OCI-LY7 (cell line): ENCODE data around the gene SERINC2. TPM values are rescaled to one million over a fixed set of nuclear protein-coding genes. Genes with fewer than 3 reads are reported as not detected.

Experiments used
- BruUV-seq: library from RNA; stranded (reverse); fragments of 400-500 nt; replicated peaks from 2 replicates; lab custom pipeline; 2021; lab: Mats Ljungman, UMichigan
- CTCF ChIA-PET: fragments of 300-600 bp; sonication (Branson Sonifier 250); formaldehyde crosslinking; loops from one replicate; lab custom pipeline; 2022; ENCODE audit warnings: antibody characterized with exemption; ENCODE audit not compliant: unreplicated experiment; lab: Charles Lee
- POLR2A ChIA-PET: fragments of 300-600 bp; sonication (Branson Sonifier 250); formaldehyde crosslinking; loops from one replicate; lab custom pipeline; 2022; ENCODE audit warnings: antibody characterized with exemption; lab: Charles Lee
- DNase-seq: peaks from one replicate; pipeline ENCODE4 v3.0.0-alpha.2; 2015; ENCODE audit warnings: low spot score
- H2AFZ ChIP-seq: fragments of 200-600 bp; sonication (generic), shearing (Covaris generic); 2 replicates; pipeline ENCODE4 v1.6.1; 2014; ENCODE audit warnings: mild to moderate bottlenecking, antibody characterized with exemption, low read length, moderate library complexity
- H3K27ac ChIP-seq: fragments of 200-600 bp; sonication (generic); 2 replicates; pipeline ENCODE4 v1.5.1; 2014; ENCODE audit warnings: mixed run types, low read depth, mild to moderate bottlenecking, moderate library complexity, low read length, inconsistent platforms; ENCODE audit not compliant: poor library complexity, severe bottlenecking
- H3K36me3 ChIP-seq: fragments of 200-600 bp; sonication (generic); 2 replicates; pipeline ENCODE4 v1.6.1; 2014; ENCODE audit warnings: mild to moderate bottlenecking, antibody characterized with exemption, low read length, moderate library complexity, mixed read lengths; ENCODE audit not compliant: insufficient read depth
- H3K4me1 ChIP-seq: fragments of 200-600 bp; sonication (generic); 2 replicates; pipeline ENCODE4 v1.5.1; 2014; ENCODE audit warnings: mild to moderate bottlenecking, low read length; ENCODE audit not compliant: insufficient read depth, poor library complexity, severe bottlenecking
- H3K4me2 ChIP-seq: fragments of 200-600 bp; sonication (generic); 2 replicates; pipeline ENCODE4 v1.6.1; 2014; ENCODE audit warnings: mild to moderate bottlenecking, low read length
- H3K4me3 ChIP-seq: fragments of 200-600 bp; sonication (generic); 2 replicates; pipeline ENCODE4 v1.5.1; 2014; ENCODE audit warnings: mild to moderate bottlenecking, low read depth, low read length; ENCODE audit not compliant: poor library complexity, severe bottlenecking
- H3K79me2 ChIP-seq: fragments of 200-600 bp; sonication (generic); 2 replicates; pipeline ENCODE4 v1.6.1; 2016; ENCODE audit warnings: low read depth, mild to moderate bottlenecking, low read length, moderate library complexity, mixed read lengths; ENCODE audit not compliant: insufficient read depth
- H3K9me2 ChIP-seq: fragments of 200-600 bp; sonication (generic); 2 replicates; pipeline ENCODE4 v1.6.1; 2016; ENCODE audit warnings: mild to moderate bottlenecking, low read length, mixed read lengths; ENCODE audit not compliant: insufficient read depth
- H3K9me3 ChIP-seq: fragments of 200-600 bp; sonication (generic); 2 replicates; pipeline ENCODE4 v1.6.1; 2014; ENCODE audit warnings: mild to moderate bottlenecking, mixed run types, low read length, mixed read lengths
- H4K20me1 ChIP-seq: fragments of 200-600 bp; sonication (generic); 2 replicates; pipeline ENCODE4 v1.6.1; 2014; ENCODE audit warnings: mild to moderate bottlenecking, antibody characterized with exemption, low read length, moderate library complexity, mixed read lengths; ENCODE audit not compliant: insufficient read depth
- CTCF ChIP-seq: fragments of 200-600 bp; sonication (generic); conservative IDR thresholded peaks from 2 replicates; pipeline ENCODE4 v1.5.1; 2014; ENCODE audit warnings: mild to moderate bottlenecking, antibody characterized with exemption, low read length, moderate library complexity, mixed read lengths
- EZH2phosphoT487 ChIP-seq: fragments of 200-600 bp; sonication (generic); IDR thresholded peaks from 2 replicates; pipeline ENCODE4 v1.6.1; 2018; ENCODE audit warnings: low read depth, borderline replicate concordance, mild to moderate bottlenecking, mixed run types, antibody characterized with exemption, low read length, moderate library complexity, mixed read lengths
- intact Hi-C: fragments of 100-400 bp; cut with micrococcal nuclease; formaldehyde crosslinking; loops from one replicate; pipeline ENCODE4 v1.10.0; 2022; ENCODE audit not compliant: unreplicated experiment
- total RNA-seq, 2 experiments: library from RNA; depleted of rRNA in 1 of 2; stranded (reverse); fragments of >200 nt in 1 of 2; shearing (Covaris generic) in 1 of 2; gene quantifications; 2 replicates each; pipeline ENCODE4 v1.2.3, GENCODE V29; 2014 to 2022

SERINC2 gene
- total RNA-seq, 2 experiments from 2014 or later: 3.5 to 11.1 TPM

DNA sequence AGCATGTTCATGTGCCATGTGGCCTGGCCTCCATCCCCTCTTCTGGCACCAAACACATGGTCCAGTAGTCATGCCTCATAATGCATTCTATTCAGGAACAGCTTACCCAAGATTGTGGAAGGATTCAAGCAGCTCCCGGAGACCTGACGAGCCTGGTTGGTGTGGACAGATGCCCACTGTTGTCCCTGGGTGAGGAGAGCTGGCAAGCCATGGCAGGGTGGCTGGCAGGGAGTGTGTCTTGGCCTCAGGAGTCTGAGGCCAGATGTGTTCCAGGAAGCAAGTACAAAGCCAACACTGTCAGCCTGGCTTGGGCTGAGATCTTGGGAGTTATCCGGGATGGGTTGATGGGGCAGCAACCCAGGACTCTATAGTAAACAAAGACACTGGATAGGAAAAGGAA lies 32.8 kb upstream of the SERINC2 start:
- intact Hi-C loops: no loop called here
- Histone ChIP-seq H3K9me2 (no peaks in the 10 kb centered on the region), H3K9me3 (no peaks in the 10 kb centered on the region), H2AFZ (no peak overlapping the region), H4K20me1 (no peaks in the 10 kb centered on the region), H3K4me2 (no peak overlapping the region), H3K27ac (no peak overlapping the region), H3K4me3 (no peak overlapping the region), H3K4me1 (no peaks in the 10 kb centered on the region), H3K36me3 (no peaks in the 10 kb centered on the region), H3K79me2 (no peaks in the 10 kb centered on the region)
- BruUV-seq: no TSS peak
- no peak for DNase-seq
- ChIA-PET POLR2A (interaction anchor here (0.9 kb wide), 1 partner anchor 9 kb away, joined by 3 read pairs; no protein-coding TSS in a partner anchor), CTCF (interaction anchor here (0.6 kb wide), 1 partner anchor 140 kb away, joined by 4 read pairs; no protein-coding TSS in a partner anchor)
- no peak for TF ChIP-seq CTCF
- TF ChIP-seq EZH2phosphoT487: no peak

DNA sequence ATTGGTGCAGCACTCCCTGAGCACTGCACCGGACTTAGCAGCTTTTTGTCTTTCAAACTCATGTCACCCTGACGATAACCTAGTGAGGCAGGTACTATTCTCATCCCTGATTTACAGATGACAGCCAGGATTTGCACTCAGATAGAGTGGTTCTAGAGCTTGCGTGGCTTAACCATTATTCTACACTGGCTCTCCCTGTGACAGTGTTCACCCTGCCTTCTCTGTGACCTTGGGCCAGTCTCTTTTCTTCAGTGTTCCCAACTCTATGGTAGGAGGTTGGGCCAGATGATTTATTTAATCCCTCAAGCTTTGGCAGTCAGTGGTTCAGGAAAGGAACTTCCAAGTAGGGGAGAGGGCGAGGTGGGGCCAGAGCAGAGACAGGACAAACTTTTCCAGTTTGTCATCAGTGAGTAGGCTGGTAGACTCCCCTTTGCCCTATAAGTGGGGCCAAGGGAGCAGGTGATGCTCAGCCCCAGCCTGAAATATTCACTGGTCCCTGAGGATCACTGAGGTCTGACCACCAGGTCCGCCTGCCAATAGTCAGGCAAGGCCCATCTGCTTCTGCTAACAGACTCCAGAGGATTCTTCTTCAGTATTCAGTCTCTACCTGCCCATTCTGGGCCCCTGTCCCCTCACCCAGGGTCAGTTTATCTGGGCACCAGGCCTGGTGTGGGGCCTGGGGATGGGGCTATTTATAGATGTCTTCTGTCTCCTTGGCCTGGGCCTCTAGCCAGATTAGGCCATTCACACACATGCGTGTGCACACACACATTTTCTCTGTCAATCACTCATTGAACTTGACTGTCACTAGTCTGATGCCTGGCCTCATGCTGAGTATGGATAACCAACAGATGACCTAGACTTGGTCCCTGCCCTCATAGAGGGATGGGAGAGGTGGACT lies 31.4 kb upstream of the SERINC2 start:
- ChIA-PET CTCF (no interaction called here), POLR2A (interaction anchor here (0.6 kb wide), 1 partner anchor 771 kb away, joined by 3 read pairs; no protein-coding TSS in a partner anchor)
- no peak overlapping the region for H2AFZ ChIP-seq
- H3K4me2 ChIP-seq: no peak overlapping the region
- intact Hi-C loops: no loop called here
- H3K79me2 ChIP-seq: no peaks in the 10 kb centered on the region
- no TSS peak for BruUV-seq
- no peaks in the 10 kb centered on the region for H3K36me3 ChIP-seq
- no peaks in the 10 kb centered on the region for H4K20me1 ChIP-seq
- no peak overlapping the region for H3K27ac ChIP-seq
- no peaks in the 10 kb centered on the region for H3K4me1 ChIP-seq
- no peaks in the 10 kb centered on the region for H3K9me2 ChIP-seq
- H3K4me3 ChIP-seq: no peak overlapping the region
- TF ChIP-seq EZH2phosphoT487 (no peak), CTCF (no peak)
- no peaks in the 10 kb centered on the region for H3K9me3 ChIP-seq
- DNase-seq: no peak
